ENCODE results near the gene CHRND.

Gene CHRND

DNA sequence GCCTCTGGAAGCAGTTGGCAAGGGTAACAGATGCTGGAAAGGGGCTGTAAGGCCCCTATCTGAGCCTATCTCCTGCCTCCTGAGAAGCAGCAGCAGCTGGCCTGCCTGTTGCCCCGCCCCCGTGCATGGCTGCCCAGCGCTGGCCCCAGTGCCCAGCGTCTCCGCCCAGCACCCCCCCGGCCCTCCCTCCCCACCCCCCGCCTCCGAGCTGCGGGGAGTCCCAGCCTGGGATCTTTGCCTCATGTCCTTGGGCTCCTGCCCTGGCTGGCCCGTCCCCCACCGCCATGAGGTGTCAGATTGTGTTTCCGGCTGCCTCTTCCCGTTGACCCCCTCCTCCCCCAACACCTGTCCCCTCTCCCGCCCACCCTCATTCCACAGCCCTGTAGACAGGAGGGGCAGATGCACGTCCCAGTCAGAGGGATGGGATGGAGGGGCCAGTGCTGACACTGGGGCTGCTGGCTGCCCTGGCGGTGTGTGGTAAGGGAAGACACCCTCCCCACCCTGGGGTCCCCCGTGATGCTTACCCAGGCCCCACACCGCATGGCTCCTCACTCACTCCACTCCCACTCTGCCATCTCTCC lies at the start of gene CHRND:
Gene CHRND (plus strand): TSS at position 370 of the 581 bp plus-strand sequence. CDS start 56 bp downstream, at position 426.
- DNase-seq (ENCODE audit: low read depth) = no peak

DNA sequence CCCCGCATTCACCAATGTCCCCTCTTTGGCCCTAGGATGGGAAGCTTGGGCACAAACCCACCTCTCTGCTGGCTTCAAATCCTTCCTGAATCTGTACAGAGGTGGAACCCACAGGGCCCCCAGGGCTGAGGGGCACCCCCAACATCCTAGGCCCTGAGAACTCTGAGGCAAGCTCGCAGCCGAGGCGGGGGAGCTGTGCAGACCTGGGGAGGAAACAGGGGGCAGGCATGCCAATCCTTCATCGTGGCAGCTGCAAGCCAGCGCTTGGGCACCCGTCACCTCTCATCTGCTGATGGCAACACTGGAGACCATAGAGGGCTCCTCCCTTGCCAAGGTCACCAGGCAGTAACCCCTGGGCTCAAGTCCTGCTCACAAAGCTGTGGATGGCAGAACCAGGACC lies 49.2 kb upstream of the CHRND start:
- no peak for DNase-seq (ENCODE audit: low read depth)

DNA sequence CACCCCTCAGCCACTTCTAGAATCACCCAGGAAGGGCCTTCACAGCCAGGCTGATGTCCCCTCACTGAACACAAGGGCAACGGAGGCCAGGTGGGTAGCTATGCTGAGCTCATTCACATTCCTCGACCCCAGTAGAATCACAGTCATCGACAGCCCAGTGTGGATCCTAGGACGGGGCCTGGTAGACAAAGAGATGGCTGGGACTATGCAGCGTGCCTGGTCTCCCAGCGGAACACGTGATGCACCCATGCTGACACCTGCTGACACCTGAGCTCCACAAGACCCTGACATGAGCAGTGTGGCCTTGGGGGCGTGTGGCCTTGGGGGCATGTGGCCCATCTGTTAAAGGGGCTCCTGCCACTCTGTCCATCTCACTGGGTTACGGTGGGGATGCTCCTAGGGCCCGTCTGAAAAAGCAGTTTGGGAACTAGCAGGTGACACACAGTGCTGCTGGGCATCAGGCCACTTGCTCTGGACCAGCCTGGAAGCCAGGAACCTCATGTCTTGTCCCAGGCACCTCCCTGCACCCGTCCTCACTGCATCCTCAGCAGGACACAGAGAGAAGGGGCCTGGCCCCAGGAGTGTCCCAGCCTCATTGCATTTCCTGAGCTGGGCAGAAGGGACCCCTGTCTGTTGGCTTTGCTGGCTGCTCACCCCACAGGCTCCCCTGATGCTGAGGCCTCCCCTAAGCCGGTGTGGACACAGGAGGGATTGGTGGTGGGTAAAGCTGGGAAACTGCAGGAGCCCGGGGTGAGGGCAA lies 48.0 kb upstream of the CHRND start:
- no peak for DNase-seq (ENCODE audit: low read depth)

DNA sequence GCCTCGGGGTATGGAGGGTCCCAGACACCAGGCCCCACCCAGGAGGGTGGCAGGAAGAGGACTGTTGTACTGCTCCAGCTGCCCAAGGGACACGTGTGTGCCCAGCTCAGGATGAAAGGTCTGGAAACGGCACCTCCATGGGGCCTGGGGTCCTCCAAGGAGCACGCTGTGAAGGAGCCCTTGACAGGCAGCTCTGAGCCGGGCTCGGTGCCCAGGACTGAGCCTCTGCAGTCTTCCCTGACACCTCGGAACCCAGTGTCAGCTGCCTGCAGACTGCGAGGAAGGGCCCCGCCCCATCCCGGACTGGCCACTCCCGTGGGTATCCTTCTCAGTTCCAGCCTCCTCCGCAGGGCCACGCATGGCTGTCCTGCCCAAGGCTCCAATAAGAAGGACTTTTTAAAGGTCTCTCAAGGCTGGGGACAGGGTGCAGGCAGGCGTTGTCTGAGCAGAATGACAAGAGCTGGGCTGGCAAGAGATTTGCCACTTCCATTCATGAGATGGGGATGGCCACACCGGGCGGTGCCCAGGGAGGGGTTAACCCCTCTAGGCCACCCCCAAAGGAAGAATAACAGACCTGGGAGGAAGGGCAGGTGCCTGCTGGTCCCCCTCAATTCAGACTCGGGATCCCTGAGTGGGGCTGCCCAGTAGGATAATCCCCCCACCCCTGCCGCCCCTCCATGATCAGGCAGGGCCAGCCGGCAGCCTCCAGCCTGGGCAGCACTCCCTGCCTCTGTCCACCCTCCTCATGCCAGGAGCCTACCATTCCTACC lies 47.2 kb upstream of the CHRND start:
- no peak for DNase-seq (ENCODE audit: low read depth)

DNA sequence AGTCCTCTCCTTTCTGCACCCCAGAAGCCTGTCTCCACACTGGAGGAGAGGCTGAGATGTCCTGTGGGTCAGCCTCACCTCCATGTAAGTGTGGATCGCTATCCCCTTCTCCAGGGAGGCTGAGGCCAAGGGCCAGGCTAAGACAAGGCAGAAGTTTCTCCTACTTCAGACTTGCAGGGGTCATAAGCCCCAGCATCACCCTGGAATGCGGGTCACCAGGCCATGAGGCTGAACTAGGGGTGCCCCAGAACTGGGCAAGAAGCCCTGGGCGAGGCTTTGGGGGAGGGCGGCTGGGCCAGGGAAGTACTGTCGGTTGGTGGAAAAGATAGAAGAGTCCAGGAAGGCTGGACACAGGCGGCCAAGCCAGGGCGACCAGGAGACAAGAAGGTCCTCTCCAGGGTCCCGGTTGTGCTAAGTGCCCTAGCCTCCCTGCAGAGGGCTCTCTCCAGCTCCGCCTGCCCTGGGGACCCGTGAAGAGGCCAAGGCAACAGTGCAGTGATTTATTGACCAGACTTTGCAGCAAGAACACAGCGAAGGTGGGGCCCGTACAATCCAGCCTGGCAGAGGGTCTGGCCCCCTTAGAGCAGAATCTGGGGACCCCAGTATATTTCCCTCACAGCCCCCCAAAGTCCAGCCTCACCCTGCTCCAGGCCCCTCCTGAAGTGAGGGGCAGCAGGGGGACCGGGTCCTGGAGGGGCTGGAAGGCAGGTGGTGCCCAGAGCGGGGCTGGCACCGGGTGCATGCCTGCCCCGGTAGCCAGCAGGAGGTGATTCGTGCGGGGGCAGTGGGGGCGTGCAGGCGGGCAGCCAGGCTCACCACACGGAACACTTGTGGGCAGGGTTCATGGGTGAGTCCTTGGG lies 46.4 kb upstream of the CHRND start:
- DNase-seq (ENCODE audit: low read depth) = no peak

DNA sequence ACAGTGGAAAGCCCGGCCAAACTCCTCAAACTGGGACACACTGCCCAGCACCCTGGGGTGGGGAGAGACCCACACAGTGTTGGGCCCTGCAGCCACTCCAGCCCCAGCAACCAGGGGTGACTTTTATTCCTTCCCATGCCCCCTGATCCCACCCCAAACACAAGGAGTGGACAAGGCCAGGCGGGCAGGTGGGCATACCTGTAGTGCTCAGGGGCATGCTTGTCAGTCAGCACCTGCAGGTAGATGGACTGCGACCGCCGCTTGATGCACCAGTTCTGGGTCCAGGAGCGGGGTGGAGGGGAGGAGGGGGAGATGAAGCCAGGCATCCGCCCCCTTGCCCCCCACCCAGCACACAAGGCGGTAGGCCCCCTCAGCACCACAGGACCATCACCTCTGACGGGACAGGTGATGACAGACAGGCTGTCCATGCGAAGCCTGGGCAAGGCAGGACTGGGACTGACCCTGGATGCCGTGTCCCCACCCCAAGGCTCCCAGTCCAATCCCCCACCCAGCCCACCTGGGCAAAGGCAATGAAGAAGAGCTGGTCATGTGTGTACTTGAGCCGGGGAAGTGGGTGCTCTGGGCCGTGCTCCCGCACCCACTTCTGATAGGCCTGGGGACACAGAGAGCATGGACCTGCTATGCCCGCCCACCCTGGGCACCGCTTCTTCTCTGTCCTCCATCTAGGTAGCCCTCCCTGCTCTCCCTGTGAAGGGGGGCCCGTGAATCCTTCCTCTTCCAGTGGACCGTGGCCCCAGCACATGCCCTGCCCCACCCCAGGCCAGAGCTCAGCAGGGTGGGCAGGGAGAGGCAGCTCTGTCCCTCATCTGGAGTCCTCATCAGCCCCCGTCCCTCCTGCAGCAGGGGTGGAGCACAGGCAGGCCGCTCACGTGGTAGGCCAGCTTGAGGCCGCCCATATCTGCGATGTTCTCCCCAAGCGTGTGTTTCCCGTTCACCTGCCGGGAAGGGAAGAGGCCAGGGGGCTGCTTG lies 45.5 kb upstream of the CHRND start:
- DNase-seq (ENCODE audit: low read depth) = no peak

DNA sequence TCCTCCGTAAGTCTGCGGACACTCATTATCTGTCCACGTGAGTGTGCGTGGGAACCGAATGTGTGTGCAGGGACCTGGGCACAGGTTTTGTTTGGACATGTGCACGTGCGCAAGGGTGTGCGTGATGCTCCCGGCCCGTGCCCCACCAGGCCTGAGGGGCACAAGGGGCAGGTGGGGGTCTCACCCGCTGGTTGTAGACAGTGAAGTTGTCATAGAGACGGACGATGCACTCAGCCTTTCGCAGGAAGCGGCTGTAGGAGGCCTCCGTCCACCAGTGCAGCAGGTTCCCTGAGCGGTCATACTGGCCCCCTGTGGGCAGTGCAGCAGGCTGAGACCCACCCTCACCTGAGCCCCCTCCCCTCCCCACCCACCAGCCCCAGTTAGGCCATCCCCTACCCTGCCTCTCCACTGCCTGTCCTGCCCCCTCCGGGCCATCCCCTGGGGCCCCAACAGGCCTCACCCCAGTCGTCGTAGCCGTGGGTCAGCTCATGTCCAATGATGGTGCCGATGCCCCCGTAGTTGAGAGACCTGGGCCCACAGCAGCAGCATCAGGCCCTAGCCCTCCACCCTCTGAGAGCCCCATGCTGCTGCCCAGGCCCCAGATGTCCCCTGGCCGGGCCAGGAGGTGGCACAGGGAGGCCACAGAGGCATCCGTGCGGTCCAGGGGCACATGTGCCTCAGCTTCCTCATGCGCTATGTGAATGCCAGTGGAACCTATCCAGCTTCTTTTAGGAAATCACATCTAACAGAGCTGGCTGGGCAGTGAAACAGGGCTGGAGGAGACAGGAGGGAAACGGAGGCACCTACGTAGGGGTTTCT lies 44.4 kb upstream of the CHRND start:
- no peak for DNase-seq (ENCODE audit: low read depth)

DNA sequence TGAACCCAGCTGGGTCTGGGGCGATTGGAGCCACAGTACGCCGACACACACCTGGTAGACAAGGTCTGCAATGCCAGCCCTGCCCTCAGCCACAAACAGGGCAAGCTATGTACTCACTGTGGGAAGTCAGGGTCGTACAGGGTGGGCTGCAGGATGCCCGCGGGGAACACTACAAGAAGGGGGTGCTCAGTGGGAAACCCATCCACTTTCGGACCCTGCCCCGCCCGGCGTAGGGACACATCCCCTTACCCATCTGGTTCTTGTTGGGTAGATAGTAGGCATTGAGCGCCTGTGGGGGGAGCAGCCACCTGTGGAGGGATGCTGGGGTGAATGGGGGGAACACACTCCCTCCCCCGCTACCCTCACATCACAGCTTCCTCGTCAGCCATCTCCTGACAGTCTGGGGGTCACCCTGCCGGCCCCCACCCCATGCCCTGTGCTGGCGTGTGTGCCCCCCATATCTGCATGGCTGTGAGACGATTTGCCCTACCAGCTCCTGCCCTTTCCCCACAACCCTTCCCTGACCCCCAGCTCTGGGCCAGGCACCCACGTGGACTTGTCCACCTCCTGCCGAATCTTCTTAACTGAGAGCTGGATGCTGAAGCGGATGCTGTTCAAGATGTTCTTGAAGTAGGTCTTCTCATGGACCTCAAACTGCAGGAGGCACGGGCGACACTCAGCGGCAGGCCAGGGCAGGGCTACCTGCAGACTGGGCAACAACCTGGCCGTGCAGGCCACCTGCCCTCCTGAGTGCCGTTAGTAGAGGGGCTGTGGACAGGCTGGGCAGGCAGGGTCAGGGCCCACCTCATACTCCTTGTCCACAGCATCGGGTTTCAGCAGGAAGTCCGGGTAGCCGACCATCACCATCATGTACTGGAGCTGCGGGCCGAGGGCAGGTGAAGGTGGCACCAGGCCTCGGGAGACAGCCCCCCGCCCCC lies 43.4 kb upstream of the CHRND start:
- no peak for DNase-seq (ENCODE audit: low read depth)

DNA sequence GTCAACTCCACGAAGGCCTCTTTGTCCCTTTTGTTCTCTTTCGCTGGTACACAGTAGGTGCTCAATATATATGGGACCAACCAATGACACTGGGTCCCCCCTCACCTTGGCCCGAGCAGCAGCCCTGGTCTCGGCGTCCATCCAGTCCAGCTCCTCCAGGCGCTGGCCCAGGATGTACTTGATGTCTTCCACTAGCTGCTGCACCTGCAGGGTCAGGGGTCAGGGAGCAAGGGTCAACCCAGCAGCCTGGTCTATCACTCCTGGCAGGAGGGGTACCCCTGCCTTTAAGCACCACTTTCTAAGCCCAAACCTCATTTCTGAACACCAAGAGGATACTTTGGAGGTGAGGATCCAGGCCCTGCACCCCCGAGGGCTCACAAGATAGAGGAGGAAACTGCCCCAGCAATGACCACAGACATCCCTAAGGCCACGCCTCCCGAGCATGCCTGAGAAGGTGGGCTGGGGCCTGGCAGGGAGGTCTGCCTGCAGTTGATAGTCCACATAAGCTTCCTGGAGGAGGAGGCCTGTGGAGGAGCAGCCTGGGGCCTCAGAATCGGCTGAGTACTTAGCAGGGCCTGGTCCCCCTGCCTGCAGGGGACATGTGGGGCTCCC lies 42.5 kb upstream of the CHRND start:
- DNase-seq (ENCODE audit: low read depth) = no peak

DNA sequence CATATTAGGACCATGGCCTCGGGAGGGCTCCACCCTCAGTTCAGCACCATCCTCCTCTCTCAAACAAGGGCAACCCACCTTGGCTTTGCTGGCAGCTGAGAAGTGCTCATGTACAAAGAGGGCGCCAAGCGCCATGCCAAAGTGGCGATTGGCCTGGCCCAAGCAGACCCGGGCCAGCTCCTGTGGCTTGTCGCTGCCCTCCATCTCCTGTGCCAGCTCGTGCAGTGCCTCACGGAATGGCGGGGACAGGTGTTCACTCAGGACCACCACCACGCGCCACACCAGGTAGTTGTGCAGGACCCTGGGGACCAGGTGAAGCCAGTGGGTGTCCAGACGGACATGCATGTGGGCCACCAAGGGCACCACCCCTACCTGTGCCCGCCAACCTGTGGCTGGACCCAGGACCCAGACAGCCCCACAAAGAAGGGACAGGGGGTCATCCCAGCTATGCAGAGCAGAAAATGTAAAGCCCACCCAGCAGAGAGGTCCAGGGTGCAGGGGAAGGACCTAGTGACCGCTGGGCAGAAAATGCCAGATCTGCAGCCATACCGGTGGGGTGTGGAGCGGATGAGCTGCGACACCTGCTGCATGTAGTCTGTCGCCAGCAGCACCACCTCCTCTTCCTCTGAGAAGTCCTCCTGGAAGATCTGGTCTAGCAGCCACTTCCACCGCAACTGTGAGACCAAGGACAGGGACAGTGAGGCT lies 41.9 kb upstream of the CHRND start:
- DNase-seq (ENCODE audit: low read depth) = no peak

DNA sequence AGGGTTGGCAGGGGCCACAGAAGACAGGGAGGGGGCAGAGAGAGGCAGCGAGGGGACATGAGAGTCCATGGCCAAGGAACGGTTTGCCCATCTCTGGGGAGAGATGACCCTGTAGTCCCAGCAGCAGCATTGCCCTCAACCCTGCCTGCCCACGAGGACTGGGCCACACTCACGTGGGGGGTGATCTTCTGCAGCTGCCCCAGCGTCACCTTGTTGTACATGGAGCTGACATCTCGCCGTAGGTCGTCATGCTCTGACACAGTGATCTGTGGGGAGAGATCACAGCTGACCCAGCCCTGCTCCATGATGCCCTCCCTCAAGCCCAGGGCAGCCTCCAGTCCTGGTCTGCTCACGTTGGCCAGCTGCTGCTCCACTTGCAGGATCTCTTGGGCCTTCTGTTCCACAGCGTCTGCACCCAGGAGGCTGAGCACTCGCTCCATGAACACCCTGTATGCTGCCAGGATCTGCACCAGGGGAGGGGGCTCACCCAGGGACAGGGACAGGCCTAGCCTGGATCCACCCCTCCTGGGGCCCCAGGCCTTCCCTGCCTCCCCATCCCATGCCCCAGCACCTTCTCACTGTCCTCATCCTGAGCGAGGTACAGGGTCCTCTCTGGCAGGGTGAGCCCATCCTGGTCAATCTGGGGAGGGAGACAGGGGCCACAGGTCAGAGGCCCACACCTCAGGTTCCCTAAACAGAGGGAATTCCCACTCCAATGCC lies 41.2 kb upstream of the CHRND start:
- DNase-seq (ENCODE audit: low read depth) = no peak

DNA sequence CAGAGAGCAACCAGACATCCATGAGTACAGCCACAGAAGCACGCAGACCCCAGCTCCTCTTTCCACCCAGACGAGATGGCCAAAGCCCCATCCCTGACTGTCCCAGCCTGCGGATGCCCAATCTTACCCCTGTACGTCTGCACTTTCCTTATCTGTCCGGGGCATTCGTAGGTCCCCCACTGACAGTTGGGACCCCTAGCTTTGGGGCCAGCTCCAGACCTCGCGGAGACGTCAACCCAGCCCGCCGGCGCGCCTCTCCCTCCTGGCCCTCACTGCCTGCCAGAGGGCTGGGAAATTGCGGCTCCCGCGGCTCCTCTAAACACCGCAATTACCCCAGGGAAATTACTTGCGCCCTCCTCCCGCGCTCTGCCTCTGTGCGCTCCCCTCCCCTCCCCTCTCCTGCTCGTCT lies 40.6 kb upstream of the CHRND start:
- DNase-seq (ENCODE audit: low read depth) = no peak

DNA sequence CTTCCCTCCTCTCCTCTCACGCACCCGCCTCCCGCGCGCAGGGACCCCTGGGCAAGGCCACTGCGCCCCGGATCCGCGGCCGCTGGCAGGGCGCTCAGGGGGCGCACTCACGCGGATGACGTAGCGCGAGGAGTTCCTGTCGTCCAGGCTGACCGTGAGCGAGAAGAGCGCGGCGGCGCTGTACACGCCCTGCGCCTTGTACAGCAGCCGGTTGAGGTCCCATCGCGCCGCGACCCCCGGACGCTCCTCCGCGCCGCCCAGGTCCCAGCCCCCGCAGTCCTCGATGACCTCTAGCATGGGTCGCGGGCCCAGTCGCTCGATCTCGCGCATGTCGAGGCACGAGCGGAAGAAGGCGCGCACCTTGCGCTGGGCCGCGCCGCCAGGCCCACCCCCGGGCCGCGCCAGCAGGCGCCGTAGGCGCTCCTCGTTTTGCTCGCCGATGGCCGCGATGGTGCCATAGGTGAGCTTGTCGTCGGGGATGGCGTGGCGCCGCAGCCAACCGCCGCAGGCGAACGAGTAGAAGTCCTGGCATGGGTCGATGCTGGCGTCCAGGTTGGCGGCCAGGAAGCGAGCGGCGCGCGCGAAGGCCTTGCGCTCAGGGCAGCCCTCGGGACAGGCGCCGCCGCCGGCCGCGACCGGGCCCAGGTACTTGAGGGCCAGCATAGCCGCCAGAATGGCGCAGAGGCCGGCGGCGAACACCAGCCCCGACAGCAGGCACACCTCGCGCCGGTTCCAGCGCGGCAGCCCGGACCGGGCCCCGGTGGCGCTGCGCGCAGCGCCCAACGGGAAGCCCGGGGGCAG lies 40.0 kb upstream of the CHRND start:
- no peak for DNase-seq (ENCODE audit: low read depth)

DNA sequence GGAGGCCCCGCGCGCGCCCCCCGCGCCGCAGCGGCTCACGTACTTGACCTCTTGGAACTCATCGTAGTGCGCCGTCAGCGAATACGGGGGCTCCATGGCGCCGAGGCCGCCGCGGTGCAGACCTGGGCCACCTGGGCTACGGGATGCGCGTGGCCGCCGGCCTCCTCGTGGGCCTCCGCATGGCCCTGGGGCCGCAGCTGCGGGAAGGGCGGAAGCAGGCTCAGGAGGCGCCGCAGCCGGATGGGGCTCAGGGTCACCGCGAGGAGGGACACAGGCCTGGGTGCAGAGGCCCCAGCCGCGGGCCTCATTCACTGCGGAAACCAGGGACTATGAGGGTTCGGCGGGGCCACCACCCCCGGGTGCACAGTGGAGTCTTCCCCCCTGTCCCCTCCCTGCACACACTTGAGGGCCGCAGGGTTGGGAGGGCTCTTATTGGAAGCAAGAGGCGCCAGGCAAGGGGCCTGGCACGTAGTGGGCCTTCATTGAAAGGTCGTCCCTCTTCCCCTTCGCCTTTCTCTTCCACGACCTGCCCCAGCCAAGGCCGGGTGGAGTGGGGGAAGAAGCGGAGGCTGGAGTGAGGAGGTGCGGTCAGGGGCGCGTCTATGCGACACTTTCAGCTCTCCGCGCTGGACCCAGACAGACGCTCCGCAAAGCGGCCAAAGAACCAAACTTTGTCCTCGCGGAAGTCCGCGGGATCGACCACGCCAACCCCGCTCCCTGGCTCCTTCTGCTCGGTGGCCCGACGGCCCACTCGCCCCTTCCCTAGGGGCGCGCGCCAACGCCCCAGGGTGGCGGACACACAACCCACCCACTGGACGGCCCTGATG lies 39.2 kb upstream of the CHRND start:
- no peak for DNase-seq (ENCODE audit: low read depth)

DNA sequence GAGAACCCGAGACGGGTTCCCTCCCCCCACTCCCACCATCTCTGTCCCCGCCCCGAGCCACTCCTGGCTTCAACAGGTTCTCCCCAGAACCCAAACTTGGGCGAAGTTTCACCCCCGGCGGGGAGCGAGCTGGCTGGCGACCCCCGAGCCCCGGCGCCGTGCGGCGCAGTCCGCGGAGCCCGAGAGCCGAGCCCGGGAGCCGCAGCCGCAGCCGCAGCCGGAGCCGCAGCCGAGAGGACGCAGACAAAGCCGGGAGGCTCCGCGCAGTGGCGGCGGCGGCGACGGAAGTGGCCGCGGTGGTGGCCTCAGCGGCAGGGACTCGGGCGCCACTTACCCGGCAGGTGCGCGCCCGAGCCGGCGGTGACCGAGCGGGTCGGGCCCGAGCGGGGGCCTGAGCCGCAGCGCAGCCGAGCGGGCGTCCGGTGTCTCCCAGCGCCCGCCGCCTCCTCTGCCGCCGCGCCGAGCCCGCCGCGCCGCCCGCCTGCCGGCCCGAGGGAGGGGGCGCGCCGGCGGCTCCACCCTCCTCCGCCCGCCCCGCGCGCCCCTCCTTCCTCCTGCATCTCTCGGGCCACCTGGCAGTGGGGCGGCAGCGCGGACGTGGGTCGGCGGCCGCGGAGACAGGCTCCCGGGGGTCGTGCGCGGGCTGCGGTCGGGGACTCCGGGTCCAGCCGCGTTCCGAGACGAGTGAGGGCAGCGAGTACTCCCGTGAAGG lies 38.4 kb upstream of the CHRND start, which contains the start of gene ECEL1:
Gene ECEL1 (minus strand): TSS at position 450 of the 712 bp plus-strand sequence. CDS start 1,181 bp downstream, outside the sequence.
- no peak for DNase-seq (ENCODE audit: low read depth)

All from iris pigment epithelial cell (primary cell).